ENCODE measurements around the gene SYPL2. TPM values are rescaled to one million over a fixed set of nuclear protein-coding genes. Genes with fewer than 3 reads are reported as not detected.

Gene SYPL2
- total RNA-seq, 6 experiments from 2014 or later = 16.0 to 34.1 (median 18.5) TPM

DNA sequence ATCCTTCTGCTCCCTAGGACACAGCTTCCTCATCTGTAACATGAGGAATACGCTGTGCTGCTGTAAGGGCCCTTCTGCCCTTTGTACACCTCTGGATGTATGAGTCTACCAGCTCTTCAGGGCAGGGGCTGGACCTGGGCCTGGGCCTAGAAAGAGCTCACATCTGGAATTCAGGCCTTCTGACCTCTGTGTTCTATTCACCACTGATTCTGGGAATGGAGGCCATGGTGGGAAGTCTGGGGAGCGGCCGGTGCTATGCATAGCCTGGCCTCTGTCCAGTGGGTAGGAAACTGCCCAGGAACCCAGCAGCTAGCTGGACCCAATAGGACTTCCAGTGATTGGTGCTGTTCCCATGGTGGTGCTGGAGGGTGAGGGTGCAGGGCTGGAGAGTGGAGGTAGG is 62.4 kb downstream of the SYPL2 start:
- Mint-ChIP-seq H3K27ac (no peak overlapping the region), H3K36me3 (ENCODE audit: low read depth) (no peaks in the 10 kb centered on the region), H3K9me3 (no peaks in the 10 kb centered on the region), H3K4me1 (ENCODE audit: low read depth) (peaks cover 30% of the 10 kb centered on the region), H3K27me3 (ENCODE audit: insufficient read depth) (peaks cover 2% of the 10 kb centered on the region), H3K4me3 (no peak overlapping the region)
- TF ChIP-seq, protein P1, sequence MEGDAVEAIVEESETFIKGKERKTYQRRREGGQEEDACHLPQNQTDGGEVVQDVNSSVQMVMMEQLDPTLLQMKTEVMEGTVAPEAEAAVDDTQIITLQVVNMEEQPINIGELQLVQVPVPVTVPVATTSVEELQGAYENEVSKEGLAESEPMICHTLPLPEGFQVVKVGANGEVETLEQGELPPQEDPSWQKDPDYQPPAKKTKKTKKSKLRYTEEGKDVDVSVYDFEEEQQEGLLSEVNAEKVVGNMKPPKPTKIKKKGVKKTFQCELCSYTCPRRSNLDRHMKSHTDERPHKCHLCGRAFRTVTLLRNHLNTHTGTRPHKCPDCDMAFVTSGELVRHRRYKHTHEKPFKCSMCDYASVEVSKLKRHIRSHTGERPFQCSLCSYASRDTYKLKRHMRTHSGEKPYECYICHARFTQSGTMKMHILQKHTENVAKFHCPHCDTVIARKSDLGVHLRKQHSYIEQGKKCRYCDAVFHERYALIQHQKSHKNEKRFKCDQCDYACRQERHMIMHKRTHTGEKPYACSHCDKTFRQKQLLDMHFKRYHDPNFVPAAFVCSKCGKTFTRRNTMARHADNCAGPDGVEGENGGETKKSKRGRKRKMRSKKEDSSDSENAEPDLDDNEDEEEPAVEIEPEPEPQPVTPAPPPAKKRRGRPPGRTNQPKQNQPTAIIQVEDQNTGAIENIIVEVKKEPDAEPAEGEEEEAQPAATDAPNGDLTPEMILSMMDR (IDR thresholded peaks at IDR 0.05) = no peak
- no peak for DNase-seq

DNA sequence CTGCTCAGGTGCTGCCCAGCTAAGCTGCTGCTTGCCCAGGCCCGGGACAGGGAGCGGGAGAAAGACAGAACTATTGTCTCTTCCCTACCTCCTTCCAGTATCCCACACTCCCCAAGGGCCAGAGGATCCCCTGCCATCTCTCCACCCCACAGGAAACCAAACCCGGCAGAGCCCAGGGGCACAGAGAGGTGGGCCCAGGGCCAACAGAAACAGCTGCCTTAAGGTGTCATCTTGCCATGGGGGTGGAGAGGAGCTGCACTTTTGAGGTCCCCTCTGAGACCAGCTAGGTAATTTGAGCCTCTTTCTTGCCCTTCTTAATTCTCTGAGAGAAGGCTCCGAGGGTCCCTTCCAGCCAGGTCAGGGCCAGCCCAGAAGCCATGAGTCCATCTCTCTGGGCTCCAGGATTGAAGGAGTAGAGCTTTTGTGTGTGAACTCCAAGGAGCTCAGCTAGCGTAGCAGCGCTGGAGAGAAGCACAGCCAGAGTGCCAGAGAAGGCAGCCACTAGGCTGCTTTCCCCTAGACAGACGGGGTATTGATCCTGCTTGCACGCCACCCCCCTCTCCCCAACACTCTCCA is 63.6 kb downstream of the SYPL2 start:
- no peak for DNase-seq
- H3K27ac Mint-ChIP-seq = no peak overlapping the region
- peaks cover 30% of the 10 kb centered on the region for H3K4me1 Mint-ChIP-seq (ENCODE audit: low read depth)
- no peak overlapping the region for H3K4me3 Mint-ChIP-seq
- TF ChIP-seq, protein P1 (IDR thresholded peaks at IDR 0.05) = no peak
- no peaks in the 10 kb centered on the region for H3K36me3 Mint-ChIP-seq (ENCODE audit: low read depth)
- peaks cover 2% of the 10 kb centered on the region for H3K27me3 Mint-ChIP-seq (ENCODE audit: insufficient read depth)
- no peaks in the 10 kb centered on the region for H3K9me3 Mint-ChIP-seq

DNA sequence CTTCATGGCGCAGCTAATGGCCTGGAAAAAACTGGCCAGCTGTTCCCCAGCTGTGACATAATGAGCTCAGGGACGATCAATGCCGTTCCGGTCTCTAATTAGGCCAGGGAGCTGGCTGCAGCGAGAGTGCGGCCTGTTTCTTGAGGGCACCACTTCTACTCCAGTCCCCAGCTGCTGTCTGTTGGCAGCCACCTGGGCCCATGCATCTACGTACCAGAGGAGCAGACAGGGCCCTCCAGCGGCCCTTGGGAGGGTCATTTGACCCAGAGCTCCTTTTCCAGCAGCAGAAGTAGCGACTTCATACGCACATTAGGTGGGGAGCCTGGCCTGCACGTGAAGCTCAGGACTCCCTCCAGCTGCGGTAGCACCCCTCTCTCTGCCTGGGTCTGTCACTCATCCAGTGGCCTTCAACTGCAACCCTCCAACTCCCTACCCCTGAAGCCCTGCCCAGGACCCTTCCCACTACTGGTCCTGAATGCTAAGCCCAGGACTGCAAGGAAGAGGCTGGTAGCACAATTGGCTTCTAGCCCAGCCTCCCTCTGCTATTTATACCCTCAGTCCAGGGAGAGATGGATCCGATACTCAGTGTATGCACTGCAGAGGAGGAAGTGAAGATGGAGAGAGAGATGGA is 64.2 kb downstream of the SYPL2 start:
- no peak overlapping the region for H3K4me3 Mint-ChIP-seq
- peaks cover 30% of the 10 kb centered on the region for H3K4me1 Mint-ChIP-seq (ENCODE audit: low read depth)
- H3K27ac Mint-ChIP-seq = no peak overlapping the region
- TF ChIP-seq, protein P1 (IDR thresholded peaks at IDR 0.05) = no peak
- peaks cover 2% of the 10 kb centered on the region for H3K27me3 Mint-ChIP-seq (ENCODE audit: insufficient read depth)
- no peaks in the 10 kb centered on the region for H3K36me3 Mint-ChIP-seq (ENCODE audit: low read depth)
- no peak for DNase-seq
- H3K9me3 Mint-ChIP-seq = no peaks in the 10 kb centered on the region

DNA sequence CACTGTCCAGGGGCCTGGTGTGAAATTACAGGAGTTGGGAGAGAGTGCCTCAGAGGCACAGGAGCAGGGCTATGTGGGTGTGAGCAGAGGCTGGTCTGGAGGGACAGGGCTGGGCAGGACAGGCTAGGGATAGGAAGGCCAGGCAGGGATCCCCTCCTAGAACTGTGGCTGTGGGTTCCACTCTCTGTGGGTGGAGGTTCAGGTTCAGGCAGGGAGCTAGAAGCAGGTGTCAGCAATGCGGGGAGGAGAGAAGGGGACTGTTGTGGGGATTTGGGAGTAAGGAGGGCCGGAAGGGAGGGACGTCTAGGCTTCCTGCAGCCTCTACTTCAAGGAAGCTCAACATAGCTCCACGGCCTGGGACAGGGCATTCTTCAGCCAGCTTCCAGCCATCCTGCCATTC is 65.0 kb downstream of the SYPL2 start:
- no peak for DNase-seq
- Mint-ChIP-seq H3K9me3 (no peaks in the 10 kb centered on the region), H3K27me3 (ENCODE audit: insufficient read depth) (peaks cover under 1% of the 10 kb centered on the region), H3K36me3 (ENCODE audit: low read depth) (no peaks in the 10 kb centered on the region), H3K4me3 (no peak overlapping the region), H3K27ac (no peak overlapping the region), H3K4me1 (ENCODE audit: low read depth) (peaks cover 30% of the 10 kb centered on the region)
- TF ChIP-seq, protein P1 (IDR thresholded peaks at IDR 0.05) = no peak

Other genes starting within 250 kb of the SYPL2 start
- 1 to 10 TPM; 1.2 to 1.7 (median 1.4) TPM for gene CELSR2, start 217.0 kb upstream of the SYPL2 start, total RNA-seq (2021; fragmentation: NEBNext Ultra II Directional; extraction: Animal tissue kit (Norgen Biotek cat#: 25700))
- 10 to 100 TPM; 17.0 to 33.1 (median 30.4) TPM for gene PSRC1, start 183.4 kb upstream of the SYPL2 start, total RNA-seq (2021; fragmentation: NEBNext Ultra II Directional; extraction: Animal tissue kit (Norgen Biotek cat#: 25700))
- gene MYBPHL, start 159.5 kb upstream of the SYPL2 start, total RNA-seq (2021; fragmentation: NEBNext Ultra II Directional; extraction: Animal tissue kit (Norgen Biotek cat#: 25700)) = not detected
- 10 to 100 TPM; 51.6 to 78.4 (median 58.5) TPM for gene SORT1, start 68.6 kb upstream of the SYPL2 start, total RNA-seq (2021; fragmentation: NEBNext Ultra II Directional; extraction: Animal tissue kit (Norgen Biotek cat#: 25700))
- gene PSMA5, start 40.1 kb upstream of the SYPL2 start, total RNA-seq (2021; fragmentation: NEBNext Ultra II Directional; extraction: Animal tissue kit (Norgen Biotek cat#: 25700)) = 100 to 1,000 TPM; 145 to 195 (median 188) TPM
- gene ATXN7L2, start 17.4 kb downstream of the SYPL2 start, total RNA-seq (2021; fragmentation: NEBNext Ultra II Directional; extraction: Animal tissue kit (Norgen Biotek cat#: 25700)) = 1 to 10 TPM; 5.6 to 7.3 (median 6.4) TPM
- gene CYB561D1, start 27.5 kb downstream of the SYPL2 start, total RNA-seq (2021; fragmentation: NEBNext Ultra II Directional; extraction: Animal tissue kit (Norgen Biotek cat#: 25700)) = 10 to 100 TPM in 1 of 6 experiments, 1 to 10 TPM in 5; 7.2 to 10.3 (median 8.1) TPM
- gene AMIGO1, start 43.2 kb downstream of the SYPL2 start, total RNA-seq (2021; fragmentation: NEBNext Ultra II Directional; extraction: Animal tissue kit (Norgen Biotek cat#: 25700)) = 1 to 10 TPM; 3.0 to 8.3 (median 4.3) TPM
- gene GPR61, start 73.3 kb downstream of the SYPL2 start, total RNA-seq (2021; fragmentation: NEBNext Ultra II Directional; extraction: Animal tissue kit (Norgen Biotek cat#: 25700)) = under 1 TPM in 1 of 6 experiments, not detected in 5; 0.12 TPM
- gene GNAI3, start 82.1 kb downstream of the SYPL2 start, total RNA-seq (2021; fragmentation: NEBNext Ultra II Directional; extraction: Animal tissue kit (Norgen Biotek cat#: 25700)) = 10 to 100 TPM; 10.6 to 11.7 (median 11.2) TPM
- gene GNAT2, start 153.1 kb downstream of the SYPL2 start, total RNA-seq (2021; fragmentation: NEBNext Ultra II Directional; extraction: Animal tissue kit (Norgen Biotek cat#: 25700)) = under 1 TPM in 3 of 6 experiments, not detected in 3; 0.11 to 0.40 (median 0.34) TPM
- gene AMPD2, start 153.3 kb downstream of the SYPL2 start, total RNA-seq (2021; fragmentation: NEBNext Ultra II Directional; extraction: Animal tissue kit (Norgen Biotek cat#: 25700)) = 100 to 1,000 TPM; 127 to 172 (median 139) TPM
- gene GSTM4, start 189.6 kb downstream of the SYPL2 start, total RNA-seq (2021; fragmentation: NEBNext Ultra II Directional; extraction: Animal tissue kit (Norgen Biotek cat#: 25700)) = 10 to 100 TPM; 16.0 to 27.1 (median 24.8) TPM
- gene GSTM2, start 201.5 kb downstream of the SYPL2 start, total RNA-seq (2021; fragmentation: NEBNext Ultra II Directional; extraction: Animal tissue kit (Norgen Biotek cat#: 25700)) = 10 to 100 TPM; 32.4 to 53.4 (median 46.1) TPM
- gene GSTM1, start 221.3 kb downstream of the SYPL2 start, total RNA-seq (2021; fragmentation: NEBNext Ultra II Directional; extraction: Animal tissue kit (Norgen Biotek cat#: 25700)) = 10 to 100 TPM; 14.7 to 50.1 (median 46.5) TPM
- gene GSTM5, start 245.7 kb downstream of the SYPL2 start, total RNA-seq (2021; fragmentation: NEBNext Ultra II Directional; extraction: Animal tissue kit (Norgen Biotek cat#: 25700)) = 1 to 10 TPM; 4.3 to 7.1 (median 5.5) TPM

All from HFFc6 (cell line).